ENCODE measurements around the gene TFF2. TPM values are rescaled to one million over a fixed set of nuclear protein-coding genes. Genes with fewer than 3 reads are reported as not detected.

Gene TFF2
- total RNA-seq, 1 experiment from 2014 or later = 1.1 TPM

GRCh38 chr21:42302076-42302650 lies 48.6 kb downstream of the TFF2 start:
- no peaks in the 10 kb centered on the region for H3K27me3 ChIP-seq (ENCODE audit: control insufficient read depth, insufficient read depth, low read length)
- DNase-seq (ENCODE audit: low read depth, low spot score) (no peak), ATAC-seq (no peak)
- in situ Hi-C loops (cut with HindIII; ENCODE audit: low pct_unique_long_range_greater_than_20kb, low sequenced_read_pairs) (no loop called here), intact Hi-C loops (cut with micrococcal nuclease; ENCODE audit: unreplicated experiment) (no loop called here)
- H3K36me3 ChIP-seq (ENCODE audit: control insufficient read depth, insufficient read depth, low read length) = no peaks in the 10 kb centered on the region
- no peak overlapping the region for H3K4me3 ChIP-seq (ENCODE audit: low read depth in 2 of 2, low read length in 2 of 2)
- H3K4me1 ChIP-seq (ENCODE audit: control insufficient read depth, insufficient read depth, low read length) = no peaks in the 10 kb centered on the region
- ChIA-PET CTCF (interaction anchor here (0.5 kb wide), 1 partner anchor 201 kb away, joined by 3 read pairs; no protein-coding TSS in a partner anchor), POLR2A (no interaction called here)
- TF ChIP-seq POLR2AphosphoS5 (IDR thresholded peaks at IDR 0.05; ENCODE audit: low read depth, low read length) (no peak), SIN3A (IDR thresholded peaks at IDR 0.05; ENCODE audit: borderline replicate concordance, insufficient read depth, low read depth, low read length) (no peak), REST (IDR thresholded peaks at IDR 0.05; ENCODE audit: insufficient read depth in 1 of 2, low read depth in 2 of 2, low read length in 1 of 2) (no peak), TCF7L2 (IDR thresholded peaks at IDR 0.05; ENCODE audit: low read depth, low read length) (no peak), CTCF (IDR thresholded peaks at IDR 0.05) (no peak)
- no peaks in the 10 kb centered on the region for H3K9me3 ChIP-seq (ENCODE audit: control insufficient read depth, insufficient read depth, low read depth, low read length)
- H3K27ac ChIP-seq (ENCODE audit: low read length) = no peak overlapping the region
- BruUV-seq (replicated peaks) = no TSS peak

DNA sequence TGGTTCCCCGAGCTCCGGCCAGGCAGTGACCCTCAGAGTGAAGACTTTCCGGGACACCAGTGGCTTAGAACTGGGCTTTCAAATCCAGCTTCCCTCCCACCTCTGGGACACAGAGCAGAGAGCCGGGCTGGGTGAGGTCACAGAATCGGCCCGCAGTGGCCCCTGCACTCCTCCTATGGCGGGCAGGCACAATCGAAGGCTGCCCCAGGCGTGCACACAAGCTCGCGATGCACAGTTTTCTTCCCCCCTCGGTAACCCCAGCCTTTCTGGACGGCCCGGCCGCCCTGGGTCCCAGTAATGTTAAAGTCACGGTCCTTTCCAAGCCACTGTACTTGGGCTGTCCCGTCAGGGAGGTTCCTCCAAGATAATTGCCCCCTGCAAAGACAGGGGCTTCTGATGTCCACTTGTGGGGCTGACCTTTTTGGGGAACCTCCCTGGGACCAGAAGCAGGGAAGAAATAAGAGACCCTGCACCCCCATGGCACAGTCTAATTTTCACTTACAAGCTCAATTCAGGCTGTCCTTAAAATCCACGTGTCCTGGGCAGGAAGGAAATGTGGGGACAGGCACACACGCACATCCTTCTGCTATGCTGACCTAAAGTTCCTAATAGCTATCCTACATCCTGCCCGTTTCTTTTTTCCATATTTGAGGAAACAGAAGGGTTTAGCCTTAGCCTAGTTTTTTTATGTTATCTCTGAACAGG lies 49.3 kb downstream of the TFF2 start:
- no peak for TF ChIP-seq POLR2AphosphoS5 (IDR thresholded peaks at IDR 0.05; ENCODE audit: low read depth, low read length)
- no peak for TF ChIP-seq TCF7L2 (IDR thresholded peaks at IDR 0.05; ENCODE audit: low read depth, low read length)
- no peak for TF ChIP-seq CTCF (IDR thresholded peaks at IDR 0.05)
- TF ChIP-seq REST (IDR thresholded peaks at IDR 0.05; ENCODE audit: insufficient read depth in 1 of 2, low read depth in 2 of 2, low read length in 1 of 2) = no peak
- TF ChIP-seq SIN3A (IDR thresholded peaks at IDR 0.05; ENCODE audit: borderline replicate concordance, insufficient read depth, low read depth, low read length) = no peak
- intact Hi-C loops (cut with micrococcal nuclease; ENCODE audit: unreplicated experiment) (no loop called here), in situ Hi-C loops (cut with HindIII; ENCODE audit: low pct_unique_long_range_greater_than_20kb, low sequenced_read_pairs) (no loop called here)
- H3K4me3 ChIP-seq (ENCODE audit: low read depth in 2 of 2, low read length in 2 of 2) = no peak overlapping the region
- POLR2A ChIA-PET = no interaction called here
- DNase-seq (ENCODE audit: low read depth, low spot score) (no peak), ATAC-seq (no peak)
- H3K4me1 ChIP-seq (ENCODE audit: control insufficient read depth, insufficient read depth, low read length) = no peaks in the 10 kb centered on the region
- no peaks in the 10 kb centered on the region for H3K27me3 ChIP-seq (ENCODE audit: control insufficient read depth, insufficient read depth, low read length)
- H3K9me3 ChIP-seq (ENCODE audit: control insufficient read depth, insufficient read depth, low read depth, low read length) = no peaks in the 10 kb centered on the region
- no TSS peak for BruUV-seq (replicated peaks)
- CTCF ChIA-PET = interaction anchor here (0.5 kb wide), 1 partner anchor 200 kb away, joined by 3 read pairs; no protein-coding TSS in a partner anchor
- no peak overlapping the region for H3K27ac ChIP-seq (ENCODE audit: low read length)
- no peaks in the 10 kb centered on the region for H3K36me3 ChIP-seq (ENCODE audit: control insufficient read depth, insufficient read depth, low read length)

Data from Panc1 (cell line).